ENCODE data around the gene CLRN2. TPM values are rescaled to one million over a fixed set of nuclear protein-coding genes. Genes with fewer than 3 reads are reported as not detected.
"Not testable (repeated sequence)": the region's sequence is repeated elsewhere in the genome, so short reads cannot be mapped to it uniquely, and the experiment has no call there.

The CLRN2 gene
- total RNA-seq, 1 experiment from 2014 or later, result not detected

DNA sequence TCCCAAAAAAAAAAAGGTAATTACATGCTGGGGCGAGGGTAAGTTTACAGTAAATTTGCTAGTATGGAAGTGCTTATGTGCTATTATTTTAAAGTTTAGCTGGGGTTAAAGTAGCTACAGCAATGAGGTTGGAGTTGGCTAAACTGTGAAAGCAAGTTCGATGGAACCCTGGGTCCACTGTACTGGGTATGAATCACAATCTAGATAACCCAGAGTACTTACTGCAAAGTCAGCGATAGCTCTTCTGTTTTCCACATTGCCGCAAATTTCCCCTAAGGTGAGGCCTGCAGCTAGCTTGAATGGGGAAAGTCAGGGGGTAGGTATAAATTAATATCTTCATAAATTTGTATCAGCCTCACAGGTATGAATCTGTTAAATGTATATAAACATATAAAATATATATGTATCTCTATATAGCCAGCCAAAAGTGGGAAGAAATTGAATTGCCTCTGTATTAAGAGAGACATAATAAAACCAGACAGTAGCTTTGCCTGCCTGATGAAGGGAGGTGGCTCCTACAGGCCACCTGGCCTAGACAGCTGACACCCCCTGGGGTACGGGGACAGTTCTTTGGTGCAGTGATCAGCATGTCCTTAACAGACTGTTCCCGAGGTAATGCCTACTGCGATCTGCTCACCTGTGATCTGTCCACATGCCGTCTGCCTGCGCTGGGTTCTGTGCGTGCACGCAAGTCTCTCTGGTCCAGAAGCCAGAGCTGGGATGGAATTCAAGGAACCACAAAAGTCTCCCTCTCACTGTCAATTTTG is 30.6 kb downstream of the CLRN2 start:
- no peak for DNase-seq (ENCODE audit: low read depth)

DNA sequence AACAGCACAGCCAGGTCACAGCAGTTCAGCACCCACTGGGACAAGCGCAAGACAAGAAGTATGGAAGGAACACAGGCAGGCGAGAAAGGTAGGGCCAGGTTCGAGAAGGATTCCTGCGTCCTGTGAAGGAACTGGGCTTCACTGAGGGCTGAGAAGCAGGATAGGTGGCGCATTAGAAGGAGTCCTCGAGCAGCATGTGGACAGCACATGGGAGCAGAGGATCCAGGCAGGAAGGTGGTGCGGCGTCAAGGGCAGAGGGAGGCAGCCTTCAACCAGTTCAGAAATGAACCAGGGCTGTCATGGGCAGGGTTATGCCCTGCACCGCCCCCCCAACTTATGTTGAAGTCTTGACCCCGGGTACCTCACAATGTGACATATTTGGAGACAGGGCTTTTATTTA is 31.3 kb downstream of the CLRN2 start:
- no peak for DNase-seq (ENCODE audit: low read depth)

GRCh38 chr4:17546678-17547077 is 31.7 kb downstream of the CLRN2 start:
- no peak for DNase-seq (ENCODE audit: low read depth)

DNA sequence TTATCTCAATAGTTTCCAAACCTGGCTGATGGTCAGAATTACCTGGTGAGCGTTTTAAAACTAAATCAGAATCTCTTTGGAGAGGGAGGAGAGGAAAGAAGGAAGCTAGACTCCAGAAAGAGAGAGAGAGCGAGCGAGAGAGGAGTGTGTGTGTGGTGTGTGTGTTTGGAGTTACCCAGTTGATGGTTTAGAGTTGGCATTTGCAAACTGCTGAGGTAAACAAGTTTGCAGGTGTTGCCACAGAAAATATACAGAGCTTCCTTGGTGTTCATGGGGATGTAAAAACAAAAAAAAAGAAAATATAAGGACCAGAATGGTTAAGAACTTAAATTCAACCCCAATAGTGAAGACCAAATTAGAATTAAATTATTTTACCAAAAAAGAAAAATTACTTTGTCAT is 35.6 kb downstream of the CLRN2 start:
- no peak for DNase-seq (ENCODE audit: low read depth)

- DNase-seq (ENCODE audit: low read depth), result peak; percentile 14
Observed at GRCh38 chr4:17552427-17552826, 37.5 kb downstream of the CLRN2 start.

GRCh38 chr4:17554568-17554967 is 39.6 kb downstream of the CLRN2 start:
- no peak for DNase-seq (ENCODE audit: low read depth)

- no peak for DNase-seq (ENCODE audit: low read depth)
Observed at GRCh38 chr4:17556498-17556897, 41.5 kb downstream of the CLRN2 start.

DNA sequence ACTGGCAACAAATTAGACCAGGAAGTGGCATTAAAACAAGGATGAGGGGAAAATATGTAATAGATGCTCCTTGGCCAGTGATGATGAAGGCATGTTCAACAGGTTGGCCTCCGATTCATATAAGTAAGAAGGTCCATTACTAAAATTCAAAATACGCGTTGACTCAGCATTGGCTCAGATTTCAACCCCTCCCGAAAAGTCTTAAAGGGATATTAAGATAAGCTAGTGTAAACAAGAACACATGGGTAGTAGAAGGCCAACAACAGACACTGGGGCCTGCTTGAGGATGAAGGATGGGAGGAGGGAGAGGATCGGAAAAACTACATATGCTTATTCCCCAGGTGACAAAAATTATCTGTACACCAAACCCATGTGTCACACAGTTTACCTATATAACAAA is 42.9 kb downstream of the CLRN2 start:
- peak; percentile 42 for DNase-seq (ENCODE audit: low read depth)

DNA sequence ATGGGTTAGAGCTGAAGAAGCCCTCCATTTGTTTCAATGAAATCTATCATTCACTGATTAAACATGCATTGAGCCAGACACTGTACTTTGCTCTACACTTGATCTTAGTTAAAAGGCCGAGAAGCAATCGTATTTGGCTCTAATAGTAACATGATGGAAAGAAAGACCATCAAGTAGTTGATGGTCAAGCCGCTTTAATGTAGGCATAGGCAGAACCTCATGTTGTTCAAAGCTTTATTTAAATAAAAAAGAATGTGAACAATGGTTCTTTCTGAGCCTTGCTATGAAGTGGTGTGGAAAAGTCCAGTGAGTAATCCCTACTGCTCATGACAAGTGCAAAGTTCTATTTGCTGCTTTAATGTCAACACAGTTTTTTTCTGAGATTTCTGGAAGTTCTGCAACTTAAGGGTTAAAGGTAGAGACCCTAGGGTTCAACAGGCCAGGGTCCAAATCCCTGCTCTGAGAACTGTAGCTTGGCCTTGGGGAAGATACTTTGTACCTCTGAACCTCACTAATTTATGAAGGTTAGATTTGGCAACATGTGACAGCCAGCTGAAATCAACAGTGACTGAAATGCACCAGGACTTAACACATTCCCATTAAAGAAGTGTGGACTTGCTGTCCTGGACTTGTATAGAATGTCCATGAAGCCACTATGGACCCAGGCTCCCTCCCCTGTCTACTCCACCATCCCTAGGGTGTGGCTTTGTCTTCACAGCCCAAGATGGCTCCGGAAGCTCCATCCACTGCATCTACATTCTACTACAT is 44.2 kb downstream of the CLRN2 start:
- DNase-seq (ENCODE audit: low read depth), result no peak

GRCh38 chr4:17559709-17560048 is 44.7 kb downstream of the CLRN2 start:
- no peak for DNase-seq (ENCODE audit: low read depth)

DNA sequence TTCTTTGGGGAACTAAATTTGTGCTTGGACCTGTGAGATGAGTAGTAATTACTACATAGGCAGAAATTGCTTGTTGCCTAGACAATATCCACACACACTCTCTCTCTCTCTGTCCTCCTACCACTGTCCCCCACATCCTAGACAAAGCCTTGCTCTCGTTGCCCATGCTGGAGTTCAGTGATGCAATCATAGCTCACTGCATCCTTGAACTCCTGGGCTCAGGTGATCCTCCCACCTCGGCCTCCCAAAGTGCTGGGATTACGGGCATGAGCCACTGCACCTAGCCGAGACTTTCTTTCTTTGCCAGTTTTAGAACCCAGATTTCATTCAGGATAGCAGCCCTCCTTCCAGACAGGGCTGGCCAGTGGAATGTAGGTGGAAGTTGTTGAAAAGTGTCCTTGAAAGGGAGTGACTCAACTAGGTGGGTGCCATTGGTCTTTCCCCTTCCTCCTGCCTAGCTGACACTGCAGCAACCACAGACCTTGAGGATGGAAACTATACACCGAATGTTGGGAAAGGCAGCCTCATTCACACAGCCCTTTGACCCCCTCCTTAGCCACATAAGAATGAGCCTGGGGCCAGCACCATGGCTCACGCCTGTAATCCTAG is 45.2 kb downstream of the CLRN2 start:
- no peak for DNase-seq (ENCODE audit: low read depth)

- peak; percentile 86 for DNase-seq (ENCODE audit: low read depth)
Observed at GRCh38 chr4:17561195-17561909, 46.4 kb downstream of the CLRN2 start.

- DNase-seq (ENCODE audit: low read depth), result no peak
Observed at GRCh38 chr4:17562157-17562556, 47.2 kb downstream of the CLRN2 start.

GRCh38 chr4:17565846-17566245 is 50.9 kb downstream of the CLRN2 start:
- DNase-seq (ENCODE audit: low read depth), result no peak

- no peak for DNase-seq (ENCODE audit: low read depth)
Observed at GRCh38 chr4:17567271-17567670, 52.3 kb downstream of the CLRN2 start.

- DNase-seq (ENCODE audit: low read depth), result no peak
Observed at GRCh38 chr4:17574206-17574605, 59.2 kb downstream of the CLRN2 start.

- not testable (repeated sequence) for DNase-seq (ENCODE audit: low read depth)
Observed at GRCh38 chr4:17575177-17575576, 60.2 kb downstream of the CLRN2 start.

Other genes with a start within 250 kb of the CLRN2 start
- gene QDPR, start 3.1 kb upstream of the CLRN2 start, total RNA-seq (2014; rRNA removed), result 19.4 and 36.1 TPM in 2 replicates
- gene LAP3, start 62.0 kb downstream of the CLRN2 start, total RNA-seq (2014; rRNA removed), result 78.1 and 90.6 TPM in 2 replicates
- gene MED28, start 99.5 kb downstream of the CLRN2 start, total RNA-seq (2014; rRNA removed), result 6.3 and 9.2 TPM in 2 replicates

Data from LHCN-M2 (cell line).